Measurements from ENCODE around the gene TNFSF12.

The TNFSF12 gene

DNA sequence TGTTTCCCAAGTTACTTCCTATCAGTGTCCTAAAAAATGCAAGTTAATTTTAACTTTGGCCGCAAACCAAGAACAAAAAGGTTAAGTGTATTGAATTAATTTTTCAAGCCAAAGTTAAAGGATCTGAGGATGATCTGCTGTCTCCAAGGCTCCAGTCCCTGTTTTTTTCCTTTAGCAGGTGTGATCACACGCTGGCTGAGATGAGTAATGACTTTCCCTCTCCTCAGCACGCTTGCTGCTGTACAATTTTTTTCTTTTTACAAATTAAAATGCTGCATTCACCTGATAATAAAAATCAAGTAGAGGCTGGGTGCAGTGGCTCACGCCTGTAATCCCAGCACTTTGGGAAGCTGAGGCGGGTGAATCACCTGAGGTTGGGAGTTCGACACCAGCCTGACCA, 3.9 kb upstream of the TNFSF12 start:
- no peak for DNase-seq (ENCODE audit: low read depth, low spot score)

- DNase-seq (ENCODE audit: low read depth, low spot score): no peak
These were observed 670 bp downstream of the TNFSF12 start for GRCh38 chr17:7549401-7550055.

DNA sequence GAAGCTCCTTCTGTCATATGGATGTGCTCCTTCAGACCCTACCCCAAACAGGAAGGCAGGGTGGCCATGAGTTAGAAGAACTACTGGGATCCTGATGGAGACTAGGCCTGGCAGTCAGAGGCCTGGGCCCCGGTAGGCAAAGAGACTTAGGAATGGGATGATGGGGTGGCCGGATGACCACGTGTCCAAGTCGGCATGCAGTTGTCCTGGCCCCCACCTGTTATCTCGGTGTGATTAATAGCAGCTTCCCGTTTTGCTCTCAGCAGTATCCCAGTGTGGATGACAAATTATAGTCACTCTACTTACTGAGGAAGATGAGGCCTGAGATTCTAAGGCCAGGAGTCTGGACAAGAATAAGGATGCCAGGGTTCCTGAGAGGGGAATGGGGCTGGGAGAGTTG, 1.5 kb downstream of the TNFSF12 start:
- DNase-seq (ENCODE audit: low read depth, low spot score): no peak

DNA sequence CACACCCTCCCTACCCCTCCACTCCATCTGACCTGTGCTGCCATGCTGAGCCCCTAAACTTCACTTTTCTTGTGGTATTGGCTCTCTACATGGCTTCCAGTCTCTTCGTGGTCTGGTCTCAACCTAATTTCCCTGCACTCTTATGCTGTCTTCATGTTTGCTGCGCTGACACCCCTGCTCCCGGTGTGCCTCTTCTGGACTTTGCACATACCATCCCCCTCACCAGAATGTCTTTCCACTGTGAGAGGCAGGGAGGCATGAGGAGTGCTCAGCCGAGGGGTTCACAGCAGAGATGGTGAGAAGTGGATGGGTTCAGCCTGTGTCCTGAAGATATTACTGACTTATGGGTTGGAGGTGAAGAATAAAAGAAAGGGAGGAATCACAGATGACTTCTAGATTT, 2.5 kb downstream of the TNFSF12 start:
- DNase-seq (ENCODE audit: low read depth, low spot score): no peak

GRCh38 chr17:7552621-7553051, 3.8 kb downstream of the TNFSF12 start:
- no peak for DNase-seq (ENCODE audit: low read depth, low spot score)

DNA sequence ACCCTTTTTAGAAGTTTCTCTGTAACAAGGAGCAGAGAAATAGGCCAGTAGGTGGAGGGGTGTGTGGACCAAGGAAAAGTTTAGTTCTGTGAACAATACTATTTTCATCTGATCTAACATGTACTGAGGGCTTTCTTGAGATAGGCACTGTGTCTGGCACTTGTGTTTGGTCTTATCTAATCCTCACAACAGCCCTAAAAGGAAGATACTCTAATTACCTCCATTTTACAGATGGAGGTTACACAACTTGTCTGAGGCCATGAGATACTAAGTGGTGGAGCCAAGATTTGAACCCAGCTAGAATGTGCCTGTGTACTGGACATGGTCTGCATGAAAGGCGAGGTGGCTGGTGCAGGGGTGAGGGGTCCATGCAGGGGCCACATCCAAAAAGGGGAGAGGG, 4.5 kb downstream of the TNFSF12 start:
- no peak for DNase-seq (ENCODE audit: low read depth, low spot score)

DNA sequence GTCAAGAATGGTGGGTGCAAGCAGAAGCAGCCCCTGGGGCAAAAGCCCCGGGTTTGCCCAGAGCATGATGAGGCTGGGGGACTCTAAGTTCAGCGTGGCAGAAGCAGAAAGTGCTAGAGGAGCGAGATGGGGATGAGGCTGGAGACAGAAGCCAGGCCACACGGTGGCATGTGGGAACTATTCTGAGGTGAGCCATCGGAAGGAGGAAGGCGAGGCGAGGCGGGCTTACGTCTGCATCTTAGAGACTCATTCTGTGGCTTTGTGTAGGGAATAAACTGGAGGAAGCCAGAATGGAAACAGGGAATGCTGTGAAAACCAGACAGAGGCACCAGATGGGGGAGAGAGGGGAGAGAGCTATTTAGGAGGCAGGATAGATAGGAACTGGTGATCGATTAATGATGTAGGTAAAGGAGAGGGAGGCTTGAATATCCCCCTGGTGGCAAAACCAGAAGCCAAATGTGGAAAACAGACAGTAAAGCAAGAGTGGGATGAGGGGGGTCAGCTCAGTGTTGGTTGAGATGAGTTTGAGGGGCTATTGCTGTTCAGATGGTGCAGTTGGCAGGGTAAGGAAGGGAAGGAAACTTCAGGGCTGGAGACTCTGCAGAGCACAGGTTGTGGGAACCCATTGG, 6.6 kb downstream of the TNFSF12 start:
- no peak for DNase-seq (ENCODE audit: low read depth, low spot score)

GRCh38 chr17:7556627-7557026, 7.8 kb downstream of the TNFSF12 start:
- DNase-seq (ENCODE audit: low read depth, low spot score): no peak

DNA sequence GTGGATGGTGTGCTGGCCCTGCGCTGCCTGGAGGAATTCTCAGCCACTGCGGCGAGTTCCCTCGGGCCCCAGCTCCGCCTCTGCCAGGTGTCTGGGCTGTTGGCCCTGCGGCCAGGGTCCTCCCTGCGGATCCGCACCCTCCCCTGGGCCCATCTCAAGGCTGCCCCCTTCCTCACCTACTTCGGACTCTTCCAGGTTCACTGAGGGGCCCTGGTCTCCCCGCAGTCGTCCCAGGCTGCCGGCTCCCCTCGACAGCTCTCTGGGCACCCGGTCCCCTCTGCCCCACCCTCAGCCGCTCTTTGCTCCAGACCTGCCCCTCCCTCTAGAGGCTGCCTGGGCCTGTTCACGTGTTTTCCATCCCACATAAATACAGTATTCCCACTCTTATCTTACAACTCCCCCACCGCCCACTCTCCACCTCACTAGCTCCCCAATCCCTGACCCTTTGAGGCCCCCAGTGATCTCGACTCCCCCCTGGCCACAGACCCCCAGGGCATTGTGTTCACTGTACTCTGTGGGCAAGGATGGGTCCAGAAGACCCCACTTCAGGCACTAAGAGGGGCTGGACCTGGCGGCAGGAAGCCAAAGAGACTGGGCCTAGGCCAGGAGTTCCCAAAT, 8.4 kb downstream of the TNFSF12 start:
- no peak for DNase-seq (ENCODE audit: low read depth, low spot score)

DNA sequence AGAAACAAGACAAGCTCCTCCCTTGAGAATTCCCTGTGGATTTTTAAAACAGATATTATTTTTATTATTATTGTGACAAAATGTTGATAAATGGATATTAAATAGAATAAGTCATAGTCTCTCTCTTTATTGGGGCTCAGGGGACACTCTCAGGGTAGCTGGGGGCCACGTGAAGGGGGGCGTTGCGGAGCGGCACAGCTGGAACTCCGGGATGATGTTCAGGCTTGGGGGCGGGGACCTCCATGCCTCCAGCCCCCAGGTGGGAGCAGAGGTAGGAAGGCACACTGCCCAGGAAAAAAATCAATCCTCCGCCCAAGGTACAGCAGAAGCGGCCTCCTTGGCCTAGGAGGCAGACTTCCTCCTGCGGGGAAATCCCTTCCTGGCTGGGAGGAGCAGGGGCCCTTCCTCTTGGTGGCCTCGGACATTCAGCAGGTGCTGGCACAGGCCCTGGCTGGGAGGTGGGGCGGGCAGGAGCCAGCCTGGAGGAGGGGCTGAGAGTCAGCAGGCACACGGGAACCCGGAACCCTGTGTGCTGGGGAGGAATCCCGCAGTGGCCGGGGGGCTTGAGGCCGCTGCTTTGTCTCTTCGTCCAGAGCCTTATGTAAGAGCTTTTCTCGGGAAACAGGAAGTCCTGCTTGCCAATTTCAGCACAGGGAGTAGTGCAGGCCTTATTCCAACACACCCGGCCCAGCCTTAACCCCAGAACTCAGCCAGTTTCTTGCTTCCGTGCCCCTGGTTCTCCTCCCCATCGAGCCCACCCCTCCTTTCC, 9.1 kb downstream of the TNFSF12 start:
- DNase-seq (ENCODE audit: low read depth, low spot score): no peak

- no peak for DNase-seq (ENCODE audit: low read depth, low spot score)
These were observed 9.9 kb downstream of the TNFSF12 start, which contains the start of gene TNFSF13 for GRCh38 chr17:7558544-7559319. TSS of gene TNFSF13 (plus strand) at chr17:7558750. CDS start at chr17:7559040, 290 bp downstream.

DNA sequence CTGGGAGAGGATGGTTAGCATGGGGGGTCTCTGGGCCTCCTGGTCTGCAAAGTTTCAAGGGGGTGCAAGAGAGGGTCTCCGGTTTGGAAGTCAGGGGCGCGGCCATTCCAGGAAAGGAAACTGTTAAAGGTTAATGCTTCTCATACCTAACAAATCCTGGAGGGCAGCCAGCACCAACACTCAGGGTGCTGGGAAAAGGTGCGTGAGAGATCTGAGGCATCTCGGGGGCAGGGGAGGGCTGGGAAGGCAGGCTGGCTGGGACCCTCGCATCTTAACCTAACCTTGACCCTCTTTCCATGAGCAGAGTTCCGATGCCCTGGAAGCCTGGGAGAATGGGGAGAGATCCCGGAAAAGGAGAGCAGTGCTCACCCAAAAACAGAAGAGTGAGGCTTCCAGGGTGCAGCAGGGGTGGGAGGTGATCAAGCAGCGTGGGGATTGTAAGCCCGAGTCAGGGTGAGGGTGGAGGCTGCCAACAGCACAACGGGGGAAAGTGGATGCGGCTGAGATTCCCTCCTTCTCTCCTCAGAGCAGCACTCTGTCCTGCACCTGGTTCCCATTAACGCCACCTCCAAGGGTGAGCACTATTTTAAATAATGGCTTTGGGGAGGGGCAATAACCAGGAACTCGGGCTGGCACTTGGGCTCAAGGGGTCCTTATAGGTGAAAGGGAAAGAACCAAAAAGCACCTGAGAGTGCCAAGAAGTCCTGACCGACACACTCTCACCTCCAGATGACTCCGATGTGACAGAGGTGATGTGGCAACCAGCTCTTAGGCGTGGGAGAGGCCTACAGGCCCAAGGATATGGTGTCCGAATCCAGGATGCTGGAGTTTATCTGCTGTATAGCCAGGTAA, 10.7 kb downstream of the TNFSF12 start:
- DNase-seq (ENCODE audit: low read depth, low spot score): no peak

- DNase-seq (ENCODE audit: low read depth, low spot score): no peak
These were observed 11.5 kb downstream of the TNFSF12 start for GRCh38 chr17:7560172-7561027.

DNA sequence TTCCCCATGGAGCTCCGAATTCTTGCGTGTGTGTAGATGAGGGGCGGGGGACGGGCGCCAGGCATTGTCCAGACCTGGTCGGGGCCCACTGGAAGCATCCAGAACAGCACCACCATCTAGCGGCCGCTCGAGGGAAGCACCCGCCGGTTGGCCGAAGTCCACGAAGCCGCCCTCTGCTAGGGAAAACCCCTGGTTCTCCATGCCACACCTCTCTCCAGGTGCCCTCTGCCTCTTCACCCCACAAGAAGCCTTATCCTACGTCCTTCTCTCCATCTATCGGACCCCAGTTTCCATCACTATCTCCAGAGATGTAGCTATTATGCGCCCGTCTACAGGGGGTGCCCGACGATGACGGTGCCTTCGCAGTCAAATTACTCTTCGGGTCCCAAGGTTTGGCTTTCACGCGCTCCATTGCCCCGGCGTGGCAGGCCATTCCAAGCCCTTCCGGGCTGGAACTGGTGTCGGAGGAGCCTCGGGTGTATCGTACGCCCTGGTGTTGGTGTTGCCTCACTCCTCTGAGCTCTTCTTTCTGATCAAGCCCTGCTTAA, 12.2 kb downstream of the TNFSF12 start:
- peak; percentile 68 for DNase-seq (ENCODE audit: low read depth, low spot score)

GRCh38 chr17:7561589-7562207, 12.8 kb downstream of the TNFSF12 start, which contains the start of gene SENP3:
TSS of gene SENP3 (plus strand) at chr17:7561919. CDS start at chr17:7563077, 1,158 bp downstream.
- peak; percentile 82 for DNase-seq (ENCODE audit: low read depth, low spot score)

DNA sequence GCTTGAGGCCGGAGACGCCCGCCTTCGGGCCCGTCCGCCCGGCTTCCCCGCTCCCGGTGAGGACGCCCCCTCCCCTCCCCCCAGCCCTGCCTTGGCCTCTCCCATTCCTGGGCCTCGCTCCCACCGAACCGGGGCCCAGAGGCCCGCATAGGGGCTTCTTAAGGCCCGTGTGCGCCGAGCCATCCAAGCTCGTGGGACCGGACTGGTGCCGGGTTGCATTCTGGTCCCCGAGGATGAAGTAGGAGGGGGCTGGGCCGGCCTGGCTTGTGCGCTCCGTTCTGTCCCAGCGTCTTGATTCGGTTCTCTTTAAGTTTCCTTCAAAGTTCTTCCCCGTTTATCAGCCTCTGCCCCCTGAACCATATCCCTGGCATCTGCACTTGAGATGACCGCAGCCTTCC, 13.3 kb downstream of the TNFSF12 start:
- DNase-seq (ENCODE audit: low read depth, low spot score): no peak

DNA sequence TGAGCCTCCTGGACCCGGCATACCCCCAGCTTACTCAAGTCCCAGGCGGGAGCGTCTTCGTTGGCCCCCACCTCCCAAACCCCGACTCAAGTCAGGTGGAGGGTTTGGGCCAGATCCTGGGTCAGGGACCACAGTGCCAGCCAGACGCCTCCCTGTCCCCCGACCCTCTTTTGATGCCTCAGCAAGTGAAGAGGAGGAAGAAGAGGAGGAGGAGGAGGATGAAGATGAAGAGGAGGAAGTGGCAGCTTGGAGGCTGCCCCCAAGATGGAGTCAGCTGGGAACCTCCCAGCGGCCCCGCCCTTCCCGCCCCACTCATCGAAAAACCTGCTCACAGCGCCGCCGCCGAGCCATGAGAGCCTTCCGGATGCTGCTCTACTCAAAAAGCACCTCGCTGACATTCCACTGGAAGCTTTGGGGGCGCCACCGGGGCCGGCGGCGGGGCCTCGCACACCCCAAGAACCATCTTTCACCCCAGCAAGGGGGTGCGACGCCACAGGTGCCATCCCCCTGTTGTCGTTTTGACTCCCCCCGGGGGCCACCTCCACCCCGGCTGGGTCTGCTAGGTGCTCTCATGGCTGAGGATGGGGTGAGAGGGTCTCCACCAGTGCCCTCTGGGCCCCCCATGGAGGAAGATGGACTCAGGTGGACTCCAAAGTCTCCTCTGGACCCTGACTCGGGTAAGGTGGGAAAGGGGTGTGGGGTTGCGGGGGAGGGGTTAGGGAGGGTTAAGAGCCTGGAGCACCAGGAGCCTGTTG, 14.4 kb downstream of the TNFSF12 start:
- DNase-seq (ENCODE audit: low read depth, low spot score): no peak

GRCh38 chr17:7569571-7569970, 20.7 kb downstream of the TNFSF12 start:
- DNase-seq (ENCODE audit: low read depth, low spot score): no peak

Data from activated CD4-positive, CD25-positive, alpha-beta regulatory T cell treated with anti-CD3 and anti-CD28 coated beads, Interleukin-2, amount 50 U/mL, for 16 hours (primary cell).